ENCODE data around the gene NCS1.

NCS1 gene

GRCh38 chr9:130204341-130204740, 32.1 kb downstream of the NCS1 start:
- peaks cover 14% of the 10 kb centered on the region for H3K4me1 ChIP-seq (ENCODE audit: control insufficient read depth, insufficient read depth, low read length, unreplicated experiment)
- H3K36me3 ChIP-seq (ENCODE audit: insufficient read depth, low read length): no peaks in the 10 kb centered on the region
- H2AFZ ChIP-seq (ENCODE audit: low read length, unreplicated experiment): no peak overlapping the region
- no peak overlapping the region for H3K27ac ChIP-seq (ENCODE audit: low read depth, low read length)
- no peaks in the 10 kb centered on the region for H3K27me3 ChIP-seq (ENCODE audit: insufficient read depth, low read length)
- H3K4me3 ChIP-seq (ENCODE audit: low read depth, low read length): no peak overlapping the region
- H3K79me2 ChIP-seq (ENCODE audit: control insufficient read depth, insufficient read depth, low read length, unreplicated experiment): peaks cover 24% of the 10 kb centered on the region

DNA sequence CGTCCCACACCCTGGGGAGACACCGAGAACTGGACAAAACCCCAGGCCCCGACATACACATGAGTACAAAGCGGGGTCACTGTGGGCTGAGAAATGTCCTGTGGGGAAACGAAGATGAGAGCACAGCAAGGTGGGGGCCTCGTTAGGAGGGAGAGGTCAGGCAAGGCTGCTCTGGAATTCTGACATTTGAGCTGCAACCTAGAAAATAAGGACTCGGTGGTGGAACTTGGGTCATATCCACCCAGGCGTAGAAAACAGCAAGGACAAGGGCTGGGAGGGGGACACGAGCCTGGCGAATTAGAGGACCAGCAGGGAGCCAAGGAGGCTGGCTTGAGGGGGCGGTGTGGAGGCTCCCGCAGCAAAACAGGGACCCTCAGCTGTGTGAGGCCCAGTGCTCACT, 32.8 kb downstream of the NCS1 start:
- no peak overlapping the region for H2AFZ ChIP-seq (ENCODE audit: low read length, unreplicated experiment)
- no peak overlapping the region for H3K4me3 ChIP-seq (ENCODE audit: low read depth, low read length)
- H3K4me1 ChIP-seq (ENCODE audit: control insufficient read depth, insufficient read depth, low read length, unreplicated experiment): peaks cover 8% of the 10 kb centered on the region
- H3K27me3 ChIP-seq (ENCODE audit: insufficient read depth, low read length): no peaks in the 10 kb centered on the region
- H3K79me2 ChIP-seq (ENCODE audit: control insufficient read depth, insufficient read depth, low read length, unreplicated experiment): peaks cover 18% of the 10 kb centered on the region
- H3K27ac ChIP-seq (ENCODE audit: low read depth, low read length): no peak overlapping the region
- no peaks in the 10 kb centered on the region for H3K36me3 ChIP-seq (ENCODE audit: insufficient read depth, low read length)

- no peaks in the 10 kb centered on the region for H3K27me3 ChIP-seq (ENCODE audit: insufficient read depth, low read length)
- no peak overlapping the region for H3K4me3 ChIP-seq (ENCODE audit: low read depth, low read length)
- no peak overlapping the region for H2AFZ ChIP-seq (ENCODE audit: low read length, unreplicated experiment)
Measured at GRCh38 chr9:130205912-130206311, 33.7 kb downstream of the NCS1 start.

DNA sequence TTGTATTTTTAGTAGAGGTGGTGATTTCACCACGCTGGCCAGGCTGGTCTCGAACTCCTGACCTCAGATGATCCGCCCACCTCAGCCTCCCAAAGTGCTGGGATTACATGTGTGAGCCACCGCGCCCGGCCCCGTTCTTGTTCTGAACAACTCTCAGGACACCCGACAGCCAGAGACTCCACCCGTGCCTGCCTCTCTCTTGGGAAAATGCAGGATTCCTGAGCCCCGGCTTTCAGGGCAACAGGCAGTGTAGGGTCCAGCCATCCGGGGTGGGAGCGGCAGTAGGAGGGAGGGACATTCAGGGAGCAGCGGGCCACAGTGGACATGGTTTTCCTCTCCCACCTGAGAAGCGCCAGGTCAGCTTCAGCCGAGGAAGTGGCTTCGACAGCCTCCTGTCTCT, 34.4 kb downstream of the NCS1 start:
- Histone ChIP-seq H3K36me3 (ENCODE audit: insufficient read depth, low read length) (no peaks in the 10 kb centered on the region), H3K4me3 (ENCODE audit: low read depth, low read length) (no peak overlapping the region), H3K27me3 (ENCODE audit: insufficient read depth, low read length) (no peaks in the 10 kb centered on the region), H2AFZ (ENCODE audit: low read length, unreplicated experiment) (no peak overlapping the region), H3K79me2 (ENCODE audit: control insufficient read depth, insufficient read depth, low read length, unreplicated experiment) (peaks cover 9% of the 10 kb centered on the region), H3K4me1 (ENCODE audit: control insufficient read depth, insufficient read depth, low read length, unreplicated experiment) (no peaks in the 10 kb centered on the region), H3K27ac (ENCODE audit: low read depth, low read length) (no peak overlapping the region)

More at GRCh38 chr9:130205912-130206311, 33.7 kb downstream of the NCS1 start:
- no peak overlapping the region for H3K27ac ChIP-seq (ENCODE audit: low read depth, low read length)
- no peaks in the 10 kb centered on the region for H3K4me1 ChIP-seq (ENCODE audit: control insufficient read depth, insufficient read depth, low read length, unreplicated experiment)
- peaks cover 11% of the 10 kb centered on the region for H3K79me2 ChIP-seq (ENCODE audit: control insufficient read depth, insufficient read depth, low read length, unreplicated experiment)
- H3K36me3 ChIP-seq (ENCODE audit: insufficient read depth, low read length): no peaks in the 10 kb centered on the region

- H3K36me3 ChIP-seq (ENCODE audit: insufficient read depth, low read length): no peaks in the 10 kb centered on the region
- no peaks in the 10 kb centered on the region for H3K27me3 ChIP-seq (ENCODE audit: insufficient read depth, low read length)
- peaks cover 9% of the 10 kb centered on the region for H3K79me2 ChIP-seq (ENCODE audit: control insufficient read depth, insufficient read depth, low read length, unreplicated experiment)
Measured at GRCh38 chr9:130207241-130207992, 35.2 kb downstream of the NCS1 start.

GRCh38 chr9:130208600-130209347, 36.6 kb downstream of the NCS1 start:
- Histone ChIP-seq H3K4me3 (ENCODE audit: low read depth, low read length) (no peak overlapping the region), H3K27ac (ENCODE audit: low read depth, low read length) (no peak overlapping the region), H3K27me3 (ENCODE audit: insufficient read depth, low read length) (no peaks in the 10 kb centered on the region)

More at GRCh38 chr9:130207241-130207992, 35.2 kb downstream of the NCS1 start:
- H3K27ac ChIP-seq (ENCODE audit: low read depth, low read length): no peak overlapping the region
- H3K4me3 ChIP-seq (ENCODE audit: low read depth, low read length): no peak overlapping the region
- H2AFZ ChIP-seq (ENCODE audit: low read length, unreplicated experiment): no peak overlapping the region
- no peaks in the 10 kb centered on the region for H3K4me1 ChIP-seq (ENCODE audit: control insufficient read depth, insufficient read depth, low read length, unreplicated experiment)

DNA sequence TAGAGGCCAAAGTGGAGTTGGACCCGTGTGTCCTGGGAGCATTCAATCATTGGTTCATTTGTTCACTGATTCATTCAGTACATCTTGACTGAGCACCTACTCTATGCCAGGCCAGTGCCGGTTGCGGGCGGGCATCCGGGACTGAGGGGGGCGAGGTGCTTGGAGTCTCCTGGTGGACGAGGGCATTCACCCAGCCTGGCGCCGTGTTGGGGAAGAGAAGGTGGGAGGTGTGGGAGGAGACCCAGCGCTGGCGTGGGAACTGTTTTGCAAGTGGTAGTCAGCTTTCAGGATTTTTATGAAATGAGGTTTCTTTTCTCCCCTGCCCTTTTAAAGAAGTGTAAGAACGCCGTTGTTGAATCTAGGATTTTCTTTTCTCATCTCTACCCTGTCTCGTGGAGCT, 37.2 kb downstream of the NCS1 start:
- Histone ChIP-seq H3K4me3 (ENCODE audit: low read depth, low read length) (no peak overlapping the region), H3K4me1 (ENCODE audit: control insufficient read depth, insufficient read depth, low read length, unreplicated experiment) (no peaks in the 10 kb centered on the region), H3K36me3 (ENCODE audit: insufficient read depth, low read length) (no peaks in the 10 kb centered on the region), H3K27ac (ENCODE audit: low read depth, low read length) (no peak overlapping the region), H3K79me2 (ENCODE audit: control insufficient read depth, insufficient read depth, low read length, unreplicated experiment) (peaks cover 9% of the 10 kb centered on the region), H2AFZ (ENCODE audit: low read length, unreplicated experiment) (no peak overlapping the region), H3K27me3 (ENCODE audit: insufficient read depth, low read length) (no peaks in the 10 kb centered on the region)

More at GRCh38 chr9:130208600-130209347, 36.6 kb downstream of the NCS1 start:
- H3K36me3 ChIP-seq (ENCODE audit: insufficient read depth, low read length): no peaks in the 10 kb centered on the region
- no peaks in the 10 kb centered on the region for H3K4me1 ChIP-seq (ENCODE audit: control insufficient read depth, insufficient read depth, low read length, unreplicated experiment)
- H2AFZ ChIP-seq (ENCODE audit: low read length, unreplicated experiment): no peak overlapping the region
- peaks cover 9% of the 10 kb centered on the region for H3K79me2 ChIP-seq (ENCODE audit: control insufficient read depth, insufficient read depth, low read length, unreplicated experiment)

GRCh38 chr9:130211548-130212226, 39.5 kb downstream of the NCS1 start:
- Histone ChIP-seq H3K4me3 (ENCODE audit: low read depth, low read length) (no peak overlapping the region), H3K36me3 (ENCODE audit: insufficient read depth, low read length) (no peaks in the 10 kb centered on the region), H3K27ac (ENCODE audit: low read depth, low read length) (no peak overlapping the region), H3K79me2 (ENCODE audit: control insufficient read depth, insufficient read depth, low read length, unreplicated experiment) (peaks cover 9% of the 10 kb centered on the region), H3K27me3 (ENCODE audit: insufficient read depth, low read length) (no peaks in the 10 kb centered on the region), H3K4me1 (ENCODE audit: control insufficient read depth, insufficient read depth, low read length, unreplicated experiment) (no peaks in the 10 kb centered on the region), H2AFZ (ENCODE audit: low read length, unreplicated experiment) (no peak overlapping the region)

DNA sequence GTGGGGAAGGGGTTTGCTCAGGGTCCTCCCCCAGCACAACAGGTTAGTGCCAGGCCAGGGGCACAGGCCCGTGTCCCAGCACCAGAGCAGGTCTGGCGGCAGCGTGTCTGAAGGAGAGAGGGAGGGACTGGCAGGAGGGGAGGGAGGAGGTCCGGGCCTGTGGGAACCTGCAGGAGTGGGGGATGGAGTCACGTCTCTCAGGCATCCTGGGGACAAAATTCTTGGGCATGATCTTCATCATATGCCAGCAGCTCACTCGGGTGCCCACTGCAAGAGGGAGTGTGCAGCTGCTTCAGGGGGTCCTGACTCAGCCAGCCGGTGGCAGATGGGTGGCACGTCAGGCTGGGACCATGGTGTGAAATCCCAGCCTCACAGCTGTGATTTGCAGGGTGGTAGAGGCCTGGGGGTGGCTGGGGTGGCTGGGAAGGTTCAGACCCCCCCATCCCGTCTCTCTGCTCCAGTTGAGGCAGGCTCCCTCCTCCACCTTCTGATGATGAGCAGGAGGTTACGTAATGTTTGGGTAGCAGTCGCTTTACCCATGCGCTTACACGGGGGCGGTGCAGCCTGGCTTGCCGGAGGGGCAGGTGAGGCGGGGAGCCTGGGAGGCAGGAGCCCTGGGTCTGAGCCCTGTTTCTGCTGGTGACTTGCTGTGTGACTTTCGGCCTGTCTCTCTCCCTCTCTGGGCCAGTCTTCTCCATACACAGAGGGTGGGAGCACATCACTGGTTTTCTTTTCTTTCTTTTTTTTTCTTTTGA, 40.5 kb downstream of the NCS1 start:
- H3K79me2 ChIP-seq (ENCODE audit: control insufficient read depth, insufficient read depth, low read length, unreplicated experiment): peaks cover 12% of the 10 kb centered on the region
- no peak overlapping the region for H3K27ac ChIP-seq (ENCODE audit: low read depth, low read length)
- no peak overlapping the region for H2AFZ ChIP-seq (ENCODE audit: low read length, unreplicated experiment)
- no peak overlapping the region for H3K4me3 ChIP-seq (ENCODE audit: low read depth, low read length)
- no peaks in the 10 kb centered on the region for H3K27me3 ChIP-seq (ENCODE audit: insufficient read depth, low read length)
- no peaks in the 10 kb centered on the region for H3K4me1 ChIP-seq (ENCODE audit: control insufficient read depth, insufficient read depth, low read length, unreplicated experiment)
- H3K36me3 ChIP-seq (ENCODE audit: insufficient read depth, low read length): no peaks in the 10 kb centered on the region

All from ACC112 (cell line).